HL-60 (cell line): ENCODE data around the gene SLC35G6.

Experiments used
- DNase-seq, 2 experiments: peaks; one replicate each; pipeline ENCODE4 v3.0.0-alpha.2; 2010 to 2020; ENCODE audit warnings: low read depth in 1 of 2, low spot score in 1 of 2
- H3K27ac ChIP-seq: fragments of 250-450 bp; sonication (Bioruptor Pico); replicated peaks from 2 replicates; pipeline ENCODE4 v1.5.1; 2020; ENCODE audit warnings: mild to moderate bottlenecking, moderate library complexity
- H3K27me3 ChIP-seq: fragments of 250-450 bp; sonication (Bioruptor Pico); 2 replicates; pipeline ENCODE4 v1.5.1; 2021; ENCODE audit warnings: mild to moderate bottlenecking, moderate library complexity; ENCODE audit not compliant: insufficient read depth, poor library complexity, severe bottlenecking
- H3K4me3 ChIP-seq: replicated peaks from 2 replicates; pipeline ENCODE4 v1.5.1; 2011; ENCODE audit warnings: mild to moderate bottlenecking, control low read depth, low read length; ENCODE audit not compliant: insufficient read depth
- GABPA ChIP-seq: IDR thresholded peaks from 2 replicates; pipeline ENCODE4 v1.6.1; 2012; ENCODE audit warnings: low read depth
- POLR2AphosphoS5 ChIP-seq: IDR thresholded peaks from 2 replicates; pipeline ENCODE4 v1.6.1; 2012; ENCODE audit warnings: low read depth
- SPI1 ChIP-seq: IDR thresholded peaks from 2 replicates; pipeline ENCODE4 v1.6.1; 2012; ENCODE audit warnings: low read depth, mild to moderate bottlenecking, borderline replicate concordance
- TF ChIP-seq, protein P1 (sequence below): IDR thresholded peaks from 2 replicates; pipeline ENCODE4 v1.6.1; 2012; ENCODE audit warnings: low read depth; ENCODE audit not compliant: insufficient replicate concordance
- TF ChIP-seq, protein P2 (sequence below): IDR thresholded peaks from one replicate; pipeline ENCODE4 v1.5.1; 2011; ENCODE audit warnings: low read length, control low read depth, inconsistent platforms; ENCODE audit not compliant: insufficient read depth

SLC35G6 gene

DNA sequence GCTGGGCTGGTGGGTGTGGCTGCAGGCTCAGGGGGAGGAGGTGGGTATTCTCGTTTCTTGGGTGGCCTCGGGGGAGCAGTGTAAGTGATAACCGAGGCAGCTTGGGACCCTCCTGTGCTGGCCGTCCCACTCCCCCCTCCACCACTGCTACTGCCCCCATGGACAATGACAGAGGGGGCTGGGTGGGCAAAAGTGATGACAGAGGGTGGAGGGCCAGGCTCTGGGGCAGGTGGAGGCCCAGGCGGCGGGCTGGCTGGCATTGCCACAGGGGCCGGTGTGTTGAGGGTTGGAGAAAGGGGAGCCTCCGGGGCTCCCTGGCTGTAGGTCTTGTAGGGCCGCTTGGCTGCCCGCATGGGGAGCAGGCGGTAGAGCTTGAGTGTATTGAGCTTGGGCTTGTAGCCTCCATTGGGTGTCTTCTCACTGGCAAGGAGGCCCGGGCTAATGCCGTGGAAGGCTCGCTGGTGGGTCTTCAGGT, 17.8 kb upstream of the SLC35G6 start:
- no peak for DNase-seq
- no peak overlapping the region for H3K4me3 ChIP-seq
- TF ChIP-seq, protein P1, sequence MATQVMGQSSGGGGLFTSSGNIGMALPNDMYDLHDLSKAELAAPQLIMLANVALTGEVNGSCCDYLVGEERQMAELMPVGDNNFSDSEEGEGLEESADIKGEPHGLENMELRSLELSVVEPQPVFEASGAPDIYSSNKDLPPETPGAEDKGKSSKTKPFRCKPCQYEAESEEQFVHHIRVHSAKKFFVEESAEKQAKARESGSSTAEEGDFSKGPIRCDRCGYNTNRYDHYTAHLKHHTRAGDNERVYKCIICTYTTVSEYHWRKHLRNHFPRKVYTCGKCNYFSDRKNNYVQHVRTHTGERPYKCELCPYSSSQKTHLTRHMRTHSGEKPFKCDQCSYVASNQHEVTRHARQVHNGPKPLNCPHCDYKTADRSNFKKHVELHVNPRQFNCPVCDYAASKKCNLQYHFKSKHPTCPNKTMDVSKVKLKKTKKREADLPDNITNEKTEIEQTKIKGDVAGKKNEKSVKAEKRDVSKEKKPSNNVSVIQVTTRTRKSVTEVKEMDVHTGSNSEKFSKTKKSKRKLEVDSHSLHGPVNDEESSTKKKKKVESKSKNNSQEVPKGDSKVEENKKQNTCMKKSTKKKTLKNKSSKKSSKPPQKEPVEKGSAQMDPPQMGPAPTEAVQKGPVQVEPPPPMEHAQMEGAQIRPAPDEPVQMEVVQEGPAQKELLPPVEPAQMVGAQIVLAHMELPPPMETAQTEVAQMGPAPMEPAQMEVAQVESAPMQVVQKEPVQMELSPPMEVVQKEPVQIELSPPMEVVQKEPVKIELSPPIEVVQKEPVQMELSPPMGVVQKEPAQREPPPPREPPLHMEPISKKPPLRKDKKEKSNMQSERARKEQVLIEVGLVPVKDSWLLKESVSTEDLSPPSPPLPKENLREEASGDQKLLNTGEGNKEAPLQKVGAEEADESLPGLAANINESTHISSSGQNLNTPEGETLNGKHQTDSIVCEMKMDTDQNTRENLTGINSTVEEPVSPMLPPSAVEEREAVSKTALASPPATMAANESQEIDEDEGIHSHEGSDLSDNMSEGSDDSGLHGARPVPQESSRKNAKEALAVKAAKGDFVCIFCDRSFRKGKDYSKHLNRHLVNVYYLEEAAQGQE = no peak
- TF ChIP-seq GABPA (no peak), SPI1 (no peak), POLR2AphosphoS5 (no peak)
- TF ChIP-seq, protein P2, sequence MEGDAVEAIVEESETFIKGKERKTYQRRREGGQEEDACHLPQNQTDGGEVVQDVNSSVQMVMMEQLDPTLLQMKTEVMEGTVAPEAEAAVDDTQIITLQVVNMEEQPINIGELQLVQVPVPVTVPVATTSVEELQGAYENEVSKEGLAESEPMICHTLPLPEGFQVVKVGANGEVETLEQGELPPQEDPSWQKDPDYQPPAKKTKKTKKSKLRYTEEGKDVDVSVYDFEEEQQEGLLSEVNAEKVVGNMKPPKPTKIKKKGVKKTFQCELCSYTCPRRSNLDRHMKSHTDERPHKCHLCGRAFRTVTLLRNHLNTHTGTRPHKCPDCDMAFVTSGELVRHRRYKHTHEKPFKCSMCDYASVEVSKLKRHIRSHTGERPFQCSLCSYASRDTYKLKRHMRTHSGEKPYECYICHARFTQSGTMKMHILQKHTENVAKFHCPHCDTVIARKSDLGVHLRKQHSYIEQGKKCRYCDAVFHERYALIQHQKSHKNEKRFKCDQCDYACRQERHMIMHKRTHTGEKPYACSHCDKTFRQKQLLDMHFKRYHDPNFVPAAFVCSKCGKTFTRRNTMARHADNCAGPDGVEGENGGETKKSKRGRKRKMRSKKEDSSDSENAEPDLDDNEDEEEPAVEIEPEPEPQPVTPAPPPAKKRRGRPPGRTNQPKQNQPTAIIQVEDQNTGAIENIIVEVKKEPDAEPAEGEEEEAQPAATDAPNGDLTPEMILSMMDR = no peak
- H3K27ac ChIP-seq = no peak overlapping the region
- H3K27me3 ChIP-seq = no peaks in the 10 kb centered on the region

GRCh38 chr17:7464081-7464480, 17.2 kb upstream of the SLC35G6 start:
- no peak for DNase-seq
- Histone ChIP-seq H3K27ac (no peak overlapping the region), H3K27me3 (no peaks in the 10 kb centered on the region), H3K4me3 (no peak overlapping the region)
- TF ChIP-seq SPI1 = no peak
- TF ChIP-seq, protein P2 = no peak
- no peak for TF ChIP-seq POLR2AphosphoS5

GRCh38 chr17:7465597-7466275, 15.5 kb upstream of the SLC35G6 start:
- no peak for TF ChIP-seq GABPA
- TF ChIP-seq, protein P2 = no peak
- TF ChIP-seq, protein P1 = no peak
- TF ChIP-seq POLR2AphosphoS5 = no peak
- no peak for TF ChIP-seq SPI1
- H3K4me3 ChIP-seq = no peak overlapping the region
- DNase-seq = no peak
- H3K27me3 ChIP-seq = no peaks in the 10 kb centered on the region
- H3K27ac ChIP-seq = no peak overlapping the region

DNA sequence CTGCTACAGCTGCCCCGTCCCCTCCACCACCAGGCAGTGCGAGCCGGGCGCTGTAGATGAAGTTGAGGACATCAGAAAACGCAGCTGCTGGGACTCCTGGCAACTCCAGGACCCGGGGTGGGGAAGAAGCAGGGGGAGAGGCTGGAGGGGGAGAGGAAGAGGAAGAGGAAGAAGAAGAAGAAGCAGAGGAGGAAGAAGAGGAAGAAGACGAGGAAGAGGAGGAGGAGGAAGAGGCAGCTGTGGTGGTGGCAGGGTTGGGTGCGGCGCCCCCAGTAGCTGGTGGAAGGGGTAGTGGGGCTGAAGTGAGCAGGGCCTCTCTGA, 15.0 kb upstream of the SLC35G6 start:
- H3K4me3 ChIP-seq = no peak overlapping the region
- no peak overlapping the region for H3K27ac ChIP-seq
- no peak for DNase-seq
- TF ChIP-seq SPI1 (no peak), GABPA (no peak), POLR2AphosphoS5 (no peak)
- TF ChIP-seq, protein P2 = no peak
- TF ChIP-seq, protein P1 = no peak
- H3K27me3 ChIP-seq = no peaks in the 10 kb centered on the region
